ENCODE measurements around the gene TRAPPC10.

Gene TRAPPC10

GRCh38 chr21:44043613-44044012 lies 31.5 kb downstream of the TRAPPC10 start:
- DNase-seq = no peak

- no peak for DNase-seq
Observed at GRCh38 chr21:44046734-44047133, 34.6 kb downstream of the TRAPPC10 start.

GRCh38 chr21:44047996-44048560 lies 36.0 kb downstream of the TRAPPC10 start:
- no peak for DNase-seq

- DNase-seq = no peak
Observed at GRCh38 chr21:44049182-44049581, 37.1 kb downstream of the TRAPPC10 start.

GRCh38 chr21:44049606-44050005 lies 37.5 kb downstream of the TRAPPC10 start:
- no peak for DNase-seq

- DNase-seq = no peak
Observed at GRCh38 chr21:44050276-44050675, 38.2 kb downstream of the TRAPPC10 start.

GRCh38 chr21:44051462-44051941 lies 39.4 kb downstream of the TRAPPC10 start:
- no peak for DNase-seq

- no peak for DNase-seq
Observed at GRCh38 chr21:44052071-44052829, 40.1 kb downstream of the TRAPPC10 start.

- no peak for DNase-seq
Observed at GRCh38 chr21:44052830-44053226, 40.7 kb downstream of the TRAPPC10 start.

GRCh38 chr21:44053567-44053966 lies 41.5 kb downstream of the TRAPPC10 start:
- no peak for DNase-seq

GRCh38 chr21:44054710-44055109 lies 42.6 kb downstream of the TRAPPC10 start:
- DNase-seq = no peak

- no peak for DNase-seq
Observed at GRCh38 chr21:44057055-44057454, 44.9 kb downstream of the TRAPPC10 start.

GRCh38 chr21:44057960-44058651 lies 46.0 kb downstream of the TRAPPC10 start:
- no peak for DNase-seq

- no peak for DNase-seq
Observed at GRCh38 chr21:44058652-44058964, 46.5 kb downstream of the TRAPPC10 start.

GRCh38 chr21:44058981-44059380 lies 46.9 kb downstream of the TRAPPC10 start:
- DNase-seq = no peak

- no peak for DNase-seq
Observed at GRCh38 chr21:44059710-44060109, 47.6 kb downstream of the TRAPPC10 start.

GRCh38 chr21:44062380-44062779 lies 50.3 kb downstream of the TRAPPC10 start:
- no peak for DNase-seq

- no peak for DNase-seq
Observed at GRCh38 chr21:44063151-44063912, 51.2 kb downstream of the TRAPPC10 start.

- DNase-seq = no peak
Observed at GRCh38 chr21:44064852-44065403, 52.8 kb downstream of the TRAPPC10 start.

GRCh38 chr21:44065428-44065827 lies 53.3 kb downstream of the TRAPPC10 start:
- DNase-seq = no peak

- no peak for DNase-seq
Observed at GRCh38 chr21:44066116-44066515, 54.0 kb downstream of the TRAPPC10 start.

GRCh38 chr21:44067011-44067839 lies 55.1 kb downstream of the TRAPPC10 start:
- DNase-seq = no peak
